WTC11 (cell line): ENCODE results near the gene SH3TC1. TPM values are rescaled to one million over a fixed set of nuclear protein-coding genes. Genes with fewer than 3 reads are reported as not detected.

Source experiments
- ATAC-seq: fragments of 200-7000 bp; cut with Tn5 transposase; 2 replicates; pipeline ENCODE4 v1.10.0; 2021; ENCODE audit warnings: mild to moderate bottlenecking, moderate library complexity
- CTCF ChIA-PET: fragments of 300-600 bp; sonication (Branson Sonifier 250); formaldehyde crosslinking; loops from one replicate; lab custom pipeline; 2021; ENCODE audit warnings: antibody characterized with exemption; lab: Charles Lee
- POLR2A ChIA-PET: fragments of 350-600 bp; sonication (Branson Sonifier 250); formaldehyde crosslinking; loops from one replicate; lab custom pipeline; 2021; ENCODE audit warnings: antibody characterized with exemption; lab: Charles Lee
- DNase-seq: peaks from one replicate; pipeline ENCODE4 v3.0.0; 2021; ENCODE audit warnings: low spot score
- H3K27ac Mint-ChIP-seq: 2 replicates; pipeline ENCODE4 v1.8.0; 2021; ENCODE audit warnings: mixed read lengths
- H3K27me3 Mint-ChIP-seq: 2 replicates; pipeline ENCODE4 v1.8.0; 2021; ENCODE audit warnings: low read depth, mild to moderate bottlenecking, moderate library complexity, mixed read lengths
- H3K36me3 Mint-ChIP-seq: 2 replicates; pipeline ENCODE4 v1.8.0; 2021; ENCODE audit warnings: mixed read lengths
- H3K4me1 Mint-ChIP-seq: 2 replicates; pipeline ENCODE4 v1.8.0; 2022; ENCODE audit warnings: mixed read lengths
- H3K4me3 Mint-ChIP-seq: 2 replicates; pipeline ENCODE4 v1.8.0; 2021; ENCODE audit warnings: mild to moderate bottlenecking, moderate library complexity, mixed read lengths
- H3K9me3 Mint-ChIP-seq: 2 replicates; pipeline ENCODE4 v1.8.0; 2021; ENCODE audit warnings: mixed read lengths
- ATF1 ChIP-seq: sonication (generic); formaldehyde crosslinking; IDR thresholded peaks from 2 replicates; pipeline ENCODE4 v1.8.1; 2023; ENCODE audit warnings: mild to moderate bottlenecking, moderate library complexity, missing genetic modification reagents
- CREM ChIP-seq: sonication (generic); formaldehyde crosslinking; IDR thresholded peaks from 2 replicates; pipeline ENCODE4 v1.8.1; 2022; ENCODE audit warnings: mild to moderate bottlenecking, missing genetic modification reagents, moderate library complexity
- ETV6 ChIP-seq: sonication (generic); formaldehyde crosslinking; IDR thresholded peaks from 2 replicates; pipeline ENCODE4 v1.8.1; 2022; ENCODE audit warnings: mild to moderate bottlenecking, missing genetic modification reagents
- JUN ChIP-seq: sonication (generic); formaldehyde crosslinking; IDR thresholded peaks from 2 replicates; pipeline ENCODE4 v1.8.0; 2023; ENCODE audit warnings: mild to moderate bottlenecking, missing genetic modification reagents
- NR1H2 ChIP-seq: sonication (generic); formaldehyde crosslinking; IDR thresholded peaks from 2 replicates; pipeline ENCODE4 v1.9.0; 2021; ENCODE audit warnings: mild to moderate bottlenecking, moderate library complexity, missing genetic modification reagents
- NR2C2 ChIP-seq: sonication (generic); formaldehyde crosslinking; IDR thresholded peaks from 2 replicates; pipeline ENCODE4 v1.8.0; 2022; ENCODE audit warnings: mild to moderate bottlenecking, missing genetic modification reagents
- TP53 ChIP-seq: sonication (generic); formaldehyde crosslinking; IDR thresholded peaks from 2 replicates; pipeline ENCODE4 v1.8.1; 2023; ENCODE audit warnings: mild to moderate bottlenecking, missing genetic modification reagents
- total RNA-seq: library from RNA; stranded (reverse); gene quantifications from 3 replicates; pipeline ENCODE4 v1.2.3, GENCODE V29; 2021
- TF ChIP-seq, protein P1 (sequence below): sonication (generic); formaldehyde crosslinking; conservative IDR thresholded peaks from 2 replicates; pipeline ENCODE4 v1.8.1; 2023; ENCODE audit warnings: mild to moderate bottlenecking, low read depth, missing genetic modification reagents, moderate library complexity
- TF ChIP-seq, protein P2 (sequence below): sonication (generic); formaldehyde crosslinking; IDR thresholded peaks from 2 replicates; pipeline ENCODE4 v1.8.0; 2022; ENCODE audit warnings: missing genetic modification reagents
- TF ChIP-seq, protein P3 (sequence below): sonication (generic); formaldehyde crosslinking; IDR thresholded peaks from 2 replicates; pipeline ENCODE4 v1.8.0; 2022; ENCODE audit warnings: mild to moderate bottlenecking, missing genetic modification reagents
- TF ChIP-seq, protein P4 (sequence below): sonication (generic); formaldehyde crosslinking; IDR thresholded peaks from 2 replicates; pipeline ENCODE4 v1.8.1; 2023; ENCODE audit warnings: mild to moderate bottlenecking, missing genetic modification reagents, moderate library complexity
- TF ChIP-seq, protein P5 (sequence below): fragments of 250-450 bp; sonication (Bioruptor Pico); IDR thresholded peaks from 2 replicates; pipeline ENCODE4 v1.9.0; 2021; ENCODE audit warnings: mild to moderate bottlenecking
- TF ChIP-seq, protein P6 (sequence below): sonication (generic); formaldehyde crosslinking; IDR thresholded peaks from 2 replicates; pipeline ENCODE4 v1.8.1; 2022; ENCODE audit warnings: mild to moderate bottlenecking, missing genetic modification reagents, moderate library complexity, borderline replicate concordance
- TF ChIP-seq, protein P7 (sequence below): sonication (generic); formaldehyde crosslinking; IDR thresholded peaks from 2 replicates; pipeline ENCODE4 v1.8.1; 2022; ENCODE audit warnings: mild to moderate bottlenecking, moderate library complexity, missing genetic modification reagents

The SH3TC1 gene
- total RNA-seq, 1 experiment from 2014 or later: 0.42 TPM

DNA sequence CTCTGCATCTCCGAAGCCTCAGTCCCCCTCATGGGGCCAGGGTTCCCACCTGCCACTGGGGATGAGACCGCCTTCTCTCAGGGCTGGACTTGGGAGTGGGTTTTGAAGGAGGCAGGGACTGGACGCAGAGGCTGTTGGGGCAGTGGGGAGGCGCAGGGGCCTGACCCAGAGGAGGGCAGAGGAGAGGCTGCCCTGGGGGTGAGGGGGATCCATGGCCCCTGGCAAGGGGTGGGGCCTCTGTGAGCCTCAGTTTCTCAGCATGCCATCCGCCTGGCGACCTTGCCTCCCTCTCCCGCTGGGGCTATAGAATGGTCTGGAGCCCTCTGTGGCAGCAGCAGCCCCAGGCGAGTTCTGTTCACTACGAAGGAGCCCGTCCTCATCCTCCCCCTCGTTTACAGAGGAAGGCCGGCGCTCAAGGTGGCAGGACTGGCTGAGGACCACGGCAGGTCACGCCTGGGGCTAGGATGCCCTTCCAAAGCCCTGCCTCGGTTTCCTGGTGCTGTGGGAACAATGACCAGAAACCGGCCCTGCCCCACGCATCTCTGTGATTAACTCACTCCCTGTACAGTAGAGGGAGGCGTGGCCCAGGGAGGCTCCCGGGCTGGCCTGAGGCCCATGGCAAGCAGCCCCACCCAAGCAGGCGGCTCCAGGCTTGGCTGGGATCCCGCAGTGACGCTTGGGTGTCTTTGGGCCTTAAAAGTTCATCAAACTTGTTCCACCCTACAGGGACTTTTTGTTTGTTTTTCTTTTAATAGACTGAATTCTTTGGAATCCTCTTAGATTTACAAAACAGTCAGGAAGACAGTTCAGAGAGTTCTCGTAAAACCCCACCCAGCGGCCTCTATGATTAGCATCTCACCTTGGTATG is 16.0 kb upstream of the SH3TC1 start:
- Mint-ChIP-seq H3K4me1 (no peaks in the 10 kb centered on the region), H3K27ac (no peak overlapping the region), H3K9me3 (peaks cover 5% of the 10 kb centered on the region), H3K36me3 (no peaks in the 10 kb centered on the region), H3K4me3 (no peak overlapping the region), H3K27me3 (no peaks in the 10 kb centered on the region)
- POLR2A ChIA-PET: no interaction called here
- DNase-seq (no peak), ATAC-seq (no peak)
- CTCF ChIA-PET: interaction anchor here (0.8 kb wide), 1 partner anchor 15 kb away, joined by 3 read pairs; no protein-coding TSS in a partner anchor
- no peak for TF ChIP-seq TP53 (CRISPR knock-in tag)
- no peak for TF ChIP-seq JUN (CRISPR knock-in tag)
- TF ChIP-seq, protein P1, sequence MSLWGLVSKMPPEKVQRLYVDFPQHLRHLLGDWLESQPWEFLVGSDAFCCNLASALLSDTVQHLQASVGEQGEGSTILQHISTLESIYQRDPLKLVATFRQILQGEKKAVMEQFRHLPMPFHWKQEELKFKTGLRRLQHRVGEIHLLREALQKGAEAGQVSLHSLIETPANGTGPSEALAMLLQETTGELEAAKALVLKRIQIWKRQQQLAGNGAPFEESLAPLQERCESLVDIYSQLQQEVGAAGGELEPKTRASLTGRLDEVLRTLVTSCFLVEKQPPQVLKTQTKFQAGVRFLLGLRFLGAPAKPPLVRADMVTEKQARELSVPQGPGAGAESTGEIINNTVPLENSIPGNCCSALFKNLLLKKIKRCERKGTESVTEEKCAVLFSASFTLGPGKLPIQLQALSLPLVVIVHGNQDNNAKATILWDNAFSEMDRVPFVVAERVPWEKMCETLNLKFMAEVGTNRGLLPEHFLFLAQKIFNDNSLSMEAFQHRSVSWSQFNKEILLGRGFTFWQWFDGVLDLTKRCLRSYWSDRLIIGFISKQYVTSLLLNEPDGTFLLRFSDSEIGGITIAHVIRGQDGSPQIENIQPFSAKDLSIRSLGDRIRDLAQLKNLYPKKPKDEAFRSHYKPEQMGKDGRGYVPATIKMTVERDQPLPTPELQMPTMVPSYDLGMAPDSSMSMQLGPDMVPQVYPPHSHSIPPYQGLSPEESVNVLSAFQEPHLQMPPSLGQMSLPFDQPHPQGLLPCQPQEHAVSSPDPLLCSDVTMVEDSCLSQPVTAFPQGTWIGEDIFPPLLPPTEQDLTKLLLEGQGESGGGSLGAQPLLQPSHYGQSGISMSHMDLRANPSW: no peak
- TF ChIP-seq, protein P2, sequence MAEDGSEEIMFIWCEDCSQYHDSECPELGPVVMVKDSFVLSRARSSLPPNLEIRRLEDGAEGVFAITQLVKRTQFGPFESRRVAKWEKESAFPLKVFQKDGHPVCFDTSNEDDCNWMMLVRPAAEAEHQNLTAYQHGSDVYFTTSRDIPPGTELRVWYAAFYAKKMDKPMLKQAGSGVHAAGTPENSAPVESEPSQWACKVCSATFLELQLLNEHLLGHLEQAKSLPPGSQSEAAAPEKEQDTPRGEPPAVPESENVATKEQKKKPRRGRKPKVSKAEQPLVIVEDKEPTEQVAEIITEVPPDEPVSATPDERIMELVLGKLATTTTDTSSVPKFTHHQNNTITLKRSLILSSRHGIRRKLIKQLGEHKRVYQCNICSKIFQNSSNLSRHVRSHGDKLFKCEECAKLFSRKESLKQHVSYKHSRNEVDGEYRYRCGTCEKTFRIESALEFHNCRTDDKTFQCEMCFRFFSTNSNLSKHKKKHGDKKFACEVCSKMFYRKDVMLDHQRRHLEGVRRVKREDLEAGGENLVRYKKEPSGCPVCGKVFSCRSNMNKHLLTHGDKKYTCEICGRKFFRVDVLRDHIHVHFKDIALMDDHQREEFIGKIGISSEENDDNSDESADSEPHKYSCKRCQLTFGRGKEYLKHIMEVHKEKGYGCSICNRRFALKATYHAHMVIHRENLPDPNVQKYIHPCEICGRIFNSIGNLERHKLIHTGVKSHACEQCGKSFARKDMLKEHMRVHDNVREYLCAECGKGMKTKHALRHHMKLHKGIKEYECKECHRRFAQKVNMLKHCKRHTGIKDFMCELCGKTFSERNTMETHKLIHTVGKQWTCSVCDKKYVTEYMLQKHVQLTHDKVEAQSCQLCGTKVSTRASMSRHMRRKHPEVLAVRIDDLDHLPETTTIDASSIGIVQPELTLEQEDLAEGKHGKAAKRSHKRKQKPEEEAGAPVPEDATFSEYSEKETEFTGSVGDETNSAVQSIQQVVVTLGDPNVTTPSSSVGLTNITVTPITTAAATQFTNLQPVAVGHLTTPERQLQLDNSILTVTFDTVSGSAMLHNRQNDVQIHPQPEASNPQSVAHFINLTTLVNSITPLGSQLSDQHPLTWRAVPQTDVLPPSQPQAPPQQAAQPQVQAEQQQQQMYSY (CRISPR knock-in tag): no peak
- no peak for TF ChIP-seq ETV6 (CRISPR knock-in tag)
- TF ChIP-seq NR1H2: no peak
- TF ChIP-seq, protein P3, sequence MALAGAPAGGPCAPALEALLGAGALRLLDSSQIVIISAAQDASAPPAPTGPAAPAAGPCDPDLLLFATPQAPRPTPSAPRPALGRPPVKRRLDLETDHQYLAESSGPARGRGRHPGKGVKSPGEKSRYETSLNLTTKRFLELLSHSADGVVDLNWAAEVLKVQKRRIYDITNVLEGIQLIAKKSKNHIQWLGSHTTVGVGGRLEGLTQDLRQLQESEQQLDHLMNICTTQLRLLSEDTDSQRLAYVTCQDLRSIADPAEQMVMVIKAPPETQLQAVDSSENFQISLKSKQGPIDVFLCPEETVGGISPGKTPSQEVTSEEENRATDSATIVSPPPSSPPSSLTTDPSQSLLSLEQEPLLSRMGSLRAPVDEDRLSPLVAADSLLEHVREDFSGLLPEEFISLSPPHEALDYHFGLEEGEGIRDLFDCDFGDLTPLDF (CRISPR knock-in tag): no peak
- no peak for TF ChIP-seq CREM (CRISPR knock-in tag)
- TF ChIP-seq, protein P4, sequence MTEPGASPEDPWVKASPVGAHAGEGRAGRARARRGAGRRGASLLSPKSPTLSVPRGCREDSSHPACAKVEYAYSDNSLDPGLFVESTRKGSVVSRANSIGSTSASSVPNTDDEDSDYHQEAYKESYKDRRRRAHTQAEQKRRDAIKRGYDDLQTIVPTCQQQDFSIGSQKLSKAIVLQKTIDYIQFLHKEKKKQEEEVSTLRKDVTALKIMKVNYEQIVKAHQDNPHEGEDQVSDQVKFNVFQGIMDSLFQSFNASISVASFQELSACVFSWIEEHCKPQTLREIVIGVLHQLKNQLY (CRISPR knock-in tag): no peak
- TF ChIP-seq NR2C2 (CRISPR knock-in tag): no peak
- no peak for TF ChIP-seq ATF1
- TF ChIP-seq, protein P5, sequence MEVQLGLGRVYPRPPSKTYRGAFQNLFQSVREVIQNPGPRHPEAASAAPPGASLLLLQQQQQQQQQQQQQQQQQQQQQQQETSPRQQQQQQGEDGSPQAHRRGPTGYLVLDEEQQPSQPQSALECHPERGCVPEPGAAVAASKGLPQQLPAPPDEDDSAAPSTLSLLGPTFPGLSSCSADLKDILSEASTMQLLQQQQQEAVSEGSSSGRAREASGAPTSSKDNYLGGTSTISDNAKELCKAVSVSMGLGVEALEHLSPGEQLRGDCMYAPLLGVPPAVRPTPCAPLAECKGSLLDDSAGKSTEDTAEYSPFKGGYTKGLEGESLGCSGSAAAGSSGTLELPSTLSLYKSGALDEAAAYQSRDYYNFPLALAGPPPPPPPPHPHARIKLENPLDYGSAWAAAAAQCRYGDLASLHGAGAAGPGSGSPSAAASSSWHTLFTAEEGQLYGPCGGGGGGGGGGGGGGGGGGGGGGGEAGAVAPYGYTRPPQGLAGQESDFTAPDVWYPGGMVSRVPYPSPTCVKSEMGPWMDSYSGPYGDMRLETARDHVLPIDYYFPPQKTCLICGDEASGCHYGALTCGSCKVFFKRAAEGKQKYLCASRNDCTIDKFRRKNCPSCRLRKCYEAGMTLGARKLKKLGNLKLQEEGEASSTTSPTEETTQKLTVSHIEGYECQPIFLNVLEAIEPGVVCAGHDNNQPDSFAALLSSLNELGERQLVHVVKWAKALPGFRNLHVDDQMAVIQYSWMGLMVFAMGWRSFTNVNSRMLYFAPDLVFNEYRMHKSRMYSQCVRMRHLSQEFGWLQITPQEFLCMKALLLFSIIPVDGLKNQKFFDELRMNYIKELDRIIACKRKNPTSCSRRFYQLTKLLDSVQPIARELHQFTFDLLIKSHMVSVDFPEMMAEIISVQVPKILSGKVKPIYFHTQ: no peak
- TF ChIP-seq, protein P6, sequence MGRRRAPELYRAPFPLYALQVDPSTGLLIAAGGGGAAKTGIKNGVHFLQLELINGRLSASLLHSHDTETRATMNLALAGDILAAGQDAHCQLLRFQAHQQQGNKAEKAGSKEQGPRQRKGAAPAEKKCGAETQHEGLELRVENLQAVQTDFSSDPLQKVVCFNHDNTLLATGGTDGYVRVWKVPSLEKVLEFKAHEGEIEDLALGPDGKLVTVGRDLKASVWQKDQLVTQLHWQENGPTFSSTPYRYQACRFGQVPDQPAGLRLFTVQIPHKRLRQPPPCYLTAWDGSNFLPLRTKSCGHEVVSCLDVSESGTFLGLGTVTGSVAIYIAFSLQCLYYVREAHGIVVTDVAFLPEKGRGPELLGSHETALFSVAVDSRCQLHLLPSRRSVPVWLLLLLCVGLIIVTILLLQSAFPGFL (CRISPR knock-in tag): no peak
- TF ChIP-seq, protein P7, sequence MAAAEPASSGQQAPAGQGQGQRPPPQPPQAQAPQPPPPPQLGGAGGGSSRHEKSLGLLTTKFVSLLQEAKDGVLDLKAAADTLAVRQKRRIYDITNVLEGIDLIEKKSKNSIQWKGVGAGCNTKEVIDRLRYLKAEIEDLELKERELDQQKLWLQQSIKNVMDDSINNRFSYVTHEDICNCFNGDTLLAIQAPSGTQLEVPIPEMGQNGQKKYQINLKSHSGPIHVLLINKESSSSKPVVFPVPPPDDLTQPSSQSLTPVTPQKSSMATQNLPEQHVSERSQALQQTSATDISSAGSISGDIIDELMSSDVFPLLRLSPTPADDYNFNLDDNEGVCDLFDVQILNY (CRISPR knock-in tag): no peak
